K562 (cell line): ENCODE results near the gene LTBP1. TPM values are rescaled to one million over a fixed set of nuclear protein-coding genes. Genes with fewer than 3 reads are reported as not detected.

Source experiments
- ATAC-seq: fragments of 200-7000 bp; cut with Tn5 transposase; 3 replicates; pipeline ENCODE4 v1.9.1; 2020; ENCODE audit warnings: moderate library complexity
- BruUV-seq: library from RNA; stranded (reverse); fragments of 400-500 nt; replicated peaks from 2 replicates; lab custom pipeline; 2021; lab: Mats Ljungman, UMichigan
- CTCF ChIA-PET: fragments of 300-600 bp; formaldehyde crosslinking; extraction: SDS; loops from one replicate; lab custom pipeline; 2021; ENCODE audit warnings: low intra/inter-chr PET ratio; lab: Yijun Ruan, JAX
- POLR2A ChIA-PET: fragments of 300-600, 350-650 bp; sonication (Branson Sonifier 250); formaldehyde crosslinking; extraction: SDS; loops from one replicate; lab custom pipeline; 2021; ENCODE audit warnings: antibody characterized with exemption, inconsistent platforms; lab: Yijun Ruan, JAX
- DNase-seq, 4 experiments: peaks; one replicate each; pipeline versions ENCODE4 v3.0.0 to v3.0.0-alpha.2; 2011 to 2018; ENCODE audit warnings: low spot score in 3 of 4, mixed read lengths in 3 of 4; ENCODE audit errors: extremely low read depth in 1 of 4
- FAIRE-seq: peaks from 2 replicates; lab custom pipeline; 2011; peaks lifted over from hg19 to GRCh38; lab: Jason Lieb, UNC
- H2AFZ ChIP-seq: 2 replicates; pipeline ENCODE4 v1.6.0; 2011; ENCODE audit warnings: low read depth, low read length, control low read depth, inconsistent platforms
- H3K27ac ChIP-seq: fragments of 200-600 bp; 3 replicates; pipeline ENCODE4 v1.8.0; 2011; ENCODE audit warnings: low read depth, mild to moderate bottlenecking, control low read depth, inconsistent platforms, low read length, moderate library complexity, mixed read lengths; ENCODE audit errors: extremely low read depth
- H3K27me3 ChIP-seq, 2 experiments: fragments of 300-600 bp in 1 of 2; 2 replicates in 1 of 2; 3 replicates in 1 of 2; pipeline versions ENCODE4 v1.6.0 to v1.8.0; 2011; ENCODE audit warnings: inconsistent platforms in 2 of 2, low read length in 2 of 2, mild to moderate bottlenecking in 1 of 2, mixed read lengths in 1 of 2, moderate library complexity in 1 of 2; ENCODE audit not compliant: control insufficient read depth in 2 of 2, insufficient read depth in 2 of 2
- H3K36me3 ChIP-seq: fragments of 300-600 bp; 3 replicates; pipeline ENCODE4 v1.8.0; 2011; ENCODE audit warnings: mild to moderate bottlenecking, low read length, inconsistent platforms; ENCODE audit not compliant: control insufficient read depth, insufficient read depth
- H3K4me1 ChIP-seq, 2 experiments: fragments of 200-600 bp in 1 of 2; replicated peaks in 1 of 2; 2 replicates in 1 of 2; 3 replicates in 1 of 2; pipeline versions ENCODE4 v1.5.1 to v1.8.0; 2011; ENCODE audit warnings: inconsistent platforms in 2 of 2, low read length in 2 of 2, mild to moderate bottlenecking in 1 of 2, mixed read lengths in 1 of 2, moderate library complexity in 1 of 2; ENCODE audit not compliant: control insufficient read depth in 2 of 2, insufficient read depth in 2 of 2
- H3K4me2 ChIP-seq: 2 replicates; pipeline ENCODE4 v1.6.1; 2011; ENCODE audit warnings: low read length, control low read depth, inconsistent platforms, mixed read lengths; ENCODE audit not compliant: insufficient read depth
- H3K4me3 ChIP-seq: fragments of 200-600 bp; sonication (generic), shearing (Covaris generic); 2 replicates; pipeline ENCODE4 v1.5.1; 2016; ENCODE audit warnings: control low read depth, inconsistent platforms
- H3K79me2 ChIP-seq: fragments of 200-600 bp; 3 replicates; pipeline ENCODE4 v1.8.0; 2011; ENCODE audit warnings: low read length, inconsistent platforms; ENCODE audit not compliant: control insufficient read depth, insufficient read depth
- H3K9ac ChIP-seq, 2 experiments: 2 replicates each; pipeline versions ENCODE4 v1.6.0 to v1.6.1; 2011; ENCODE audit warnings: low read depth in 2 of 2, low read length in 2 of 2, control low read depth in 1 of 2, inconsistent platforms in 1 of 2, mild to moderate bottlenecking in 1 of 2, mixed read lengths in 1 of 2; ENCODE audit not compliant: insufficient read depth in 1 of 2
- H3K9me1 ChIP-seq: one replicate; pipeline ENCODE4 v1.6.0; 2011; ENCODE audit warnings: inconsistent platforms, mild to moderate bottlenecking, low read length, moderate library complexity; ENCODE audit not compliant: control insufficient read depth, insufficient read depth
- H3K9me3 ChIP-seq: replicated peaks from 2 replicates; pipeline ENCODE4 v1.5.1; 2011; ENCODE audit warnings: low read depth, low read length, inconsistent platforms; ENCODE audit not compliant: control insufficient read depth, insufficient read depth
- H4K20me1 ChIP-seq: replicated peaks from 2 replicates; pipeline ENCODE4 v1.6.1; 2011; ENCODE audit warnings: low read length, inconsistent platforms, mixed read lengths; ENCODE audit not compliant: control insufficient read depth, insufficient read depth
- CREB1 ChIP-seq, 2 experiments: sonication (generic) in 1 of 2; formaldehyde crosslinking in 1 of 2; IDR thresholded peaks; 2 replicates each; pipeline versions ENCODE4 v1.6.1 to v1.8.0; 2012 to 2022; ENCODE audit warnings: inconsistent platforms in 1 of 2, mild to moderate bottlenecking in 1 of 2, missing genetic modification reagents in 1 of 2, moderate library complexity in 1 of 2
- SNRNP70 ChIP-seq: fragments of 200-400 bp; formaldehyde crosslinking; optimal IDR thresholded peaks from 2 replicates; pipeline ENCODE3; 2017; ENCODE audit warnings: low read depth, low read length
- ZNF232 ChIP-seq: sonication (generic); formaldehyde crosslinking; IDR thresholded peaks from 2 replicates; pipeline ENCODE4 v1.8.0; 2022; ENCODE audit warnings: mild to moderate bottlenecking, missing genetic modification reagents
- WGBS: fragments of 100-300 bp; shearing (Covaris generic); methylation state at CpG from one replicate; pipeline ENCODE4 v1.1.6; 2016; ENCODE audit warnings: low coverage, mixed read lengths; ENCODE audit not compliant: insufficient coverage; ENCODE audit errors: missing lambda C conversion rate; 5-methylcytosine and 5-hydroxymethylcytosine counted together
- in situ Hi-C: fragments of 300-500 bp; cut with MboI; formaldehyde crosslinking; loops from 4 replicates; pipeline ENCODE4 v1.15.0; 2018; ENCODE audit warnings: inconsistent platforms, mixed read lengths
- intact Hi-C: fragments of 100-400 bp; cut with micrococcal nuclease; formaldehyde crosslinking; loops from 2 replicates; pipeline ENCODE4 v1.14.2; 2022
- polyA plus RNA-seq, 8 experiments: library from polyadenylated mRNA; depleted of rRNA in 4 of 8; stranded (reverse) in 5 of 8; unstranded in 3 of 8; fragments of >200 nt; fragmentation: Nextera tagmentation in 2 of 8; fragmentation: Illumina TruSeq in 1 of 8; extraction: Ambion mirVana in 2 of 8; extraction: Trizol in 1 of 8; gene quantifications; 2 replicates each; pipeline versions ENCODE4 v1.2.1 to v1.2.3, GENCODE V29; 2011 to 2014; ENCODE audit warnings: inconsistent platforms in 1 of 8, missing spikeins in 1 of 8
- total RNA-seq, 7 experiments: library from RNA; depleted of rRNA in 6 of 7; stranded (reverse); fragments of >200 nt in 6 of 7; fragmentation: Illumina TruSeq in 2 of 7; extraction: Trizol in 2 of 7; gene quantifications; 2 replicates each; pipeline versions ENCODE4 v1.2.1 to v1.2.3, GENCODE V29; 2011 to 2021; ENCODE audit warnings: low replicate concordance in 1 of 7
- TF ChIP-seq, protein P1 (sequence below): sonication (generic); formaldehyde crosslinking; IDR thresholded peaks from 2 replicates; pipeline ENCODE4 v1.8.0; 2023; ENCODE audit warnings: missing genetic modification reagents, mild to moderate bottlenecking, borderline replicate concordance

Gene LTBP1
- total and polyA plus RNA-seq, 9 of the 15 experiments (the other 6 are each of a cell fraction or from before 2014, with no cell fraction given), result 3.6 to 16.4 (median 8.5) TPM

- FAIRE-seq (no peak), DNase-seq (no peak), ATAC-seq (no peak)
- intact Hi-C loops (loop anchor here (10.0 kb wide), 1 partner anchor 142 kb away; no protein-coding TSS in a partner anchor), in situ Hi-C loops (no loop called here)
- no peak overlapping the region for H3K4me2 ChIP-seq
- ChIA-PET POLR2A (interaction anchor here (1.2 kb wide), 1 partner anchor 8 kb away, joined by 3 read pairs; no protein-coding TSS in a partner anchor), CTCF (no interaction called here)
- 13% methylated on average over 6 of the region's 6 CpGs for WGBS
- no peaks in the 10 kb centered on the region for H3K36me3 ChIP-seq
- H3K9ac ChIP-seq, result no peak overlapping the region
- peaks cover 0 to 2% of the 10 kb centered on the region in 2 experiments; a peak in 1 of 5 replicates for H3K4me1 ChIP-seq
- no TSS peak for BruUV-seq
- no peaks in the 10 kb centered on the region for H3K27me3 ChIP-seq
- no peak overlapping the region for H3K27ac ChIP-seq
- peak overlapping the region; percentile 47 for H2AFZ ChIP-seq
- H3K9me3 ChIP-seq, result no peaks in the 10 kb centered on the region
- H3K4me3 ChIP-seq, result no peak overlapping the region
- TF ChIP-seq, protein P1, sequence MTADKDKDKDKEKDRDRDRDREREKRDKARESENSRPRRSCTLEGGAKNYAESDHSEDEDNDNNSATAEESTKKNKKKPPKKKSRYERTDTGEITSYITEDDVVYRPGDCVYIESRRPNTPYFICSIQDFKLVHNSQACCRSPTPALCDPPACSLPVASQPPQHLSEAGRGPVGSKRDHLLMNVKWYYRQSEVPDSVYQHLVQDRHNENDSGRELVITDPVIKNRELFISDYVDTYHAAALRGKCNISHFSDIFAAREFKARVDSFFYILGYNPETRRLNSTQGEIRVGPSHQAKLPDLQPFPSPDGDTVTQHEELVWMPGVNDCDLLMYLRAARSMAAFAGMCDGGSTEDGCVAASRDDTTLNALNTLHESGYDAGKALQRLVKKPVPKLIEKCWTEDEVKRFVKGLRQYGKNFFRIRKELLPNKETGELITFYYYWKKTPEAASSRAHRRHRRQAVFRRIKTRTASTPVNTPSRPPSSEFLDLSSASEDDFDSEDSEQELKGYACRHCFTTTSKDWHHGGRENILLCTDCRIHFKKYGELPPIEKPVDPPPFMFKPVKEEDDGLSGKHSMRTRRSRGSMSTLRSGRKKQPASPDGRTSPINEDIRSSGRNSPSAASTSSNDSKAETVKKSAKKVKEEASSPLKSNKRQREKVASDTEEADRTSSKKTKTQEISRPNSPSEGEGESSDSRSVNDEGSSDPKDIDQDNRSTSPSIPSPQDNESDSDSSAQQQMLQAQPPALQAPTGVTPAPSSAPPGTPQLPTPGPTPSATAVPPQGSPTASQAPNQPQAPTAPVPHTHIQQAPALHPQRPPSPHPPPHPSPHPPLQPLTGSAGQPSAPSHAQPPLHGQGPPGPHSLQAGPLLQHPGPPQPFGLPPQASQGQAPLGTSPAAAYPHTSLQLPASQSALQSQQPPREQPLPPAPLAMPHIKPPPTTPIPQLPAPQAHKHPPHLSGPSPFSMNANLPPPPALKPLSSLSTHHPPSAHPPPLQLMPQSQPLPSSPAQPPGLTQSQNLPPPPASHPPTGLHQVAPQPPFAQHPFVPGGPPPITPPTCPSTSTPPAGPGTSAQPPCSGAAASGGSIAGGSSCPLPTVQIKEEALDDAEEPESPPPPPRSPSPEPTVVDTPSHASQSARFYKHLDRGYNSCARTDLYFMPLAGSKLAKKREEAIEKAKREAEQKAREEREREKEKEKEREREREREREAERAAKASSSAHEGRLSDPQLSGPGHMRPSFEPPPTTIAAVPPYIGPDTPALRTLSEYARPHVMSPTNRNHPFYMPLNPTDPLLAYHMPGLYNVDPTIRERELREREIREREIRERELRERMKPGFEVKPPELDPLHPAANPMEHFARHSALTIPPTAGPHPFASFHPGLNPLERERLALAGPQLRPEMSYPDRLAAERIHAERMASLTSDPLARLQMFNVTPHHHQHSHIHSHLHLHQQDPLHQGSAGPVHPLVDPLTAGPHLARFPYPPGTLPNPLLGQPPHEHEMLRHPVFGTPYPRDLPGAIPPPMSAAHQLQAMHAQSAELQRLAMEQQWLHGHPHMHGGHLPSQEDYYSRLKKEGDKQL (CRISPR knock-in tag), result no peak
- TF ChIP-seq CREB1 (IDR thresholded peaks at IDR 0.05), result 0 out of 2 replicates have a peak, but pooled peaks have one; percentile 28
- no peak for TF ChIP-seq CREB1 (CRISPR knock-in tag; IDR thresholded peaks at IDR 0.05)
- TF ChIP-seq ZNF232 (CRISPR knock-in tag), result no peak
- no peak for TF ChIP-seq SNRNP70
- H3K79me2 ChIP-seq, result no peaks in the 10 kb centered on the region
- no peaks in the 10 kb centered on the region for H3K9me1 ChIP-seq
- H4K20me1 ChIP-seq, result no peaks in the 10 kb centered on the region
Measured at GRCh38 chr2:33442528-33443079, 495.9 kb downstream of the LTBP1 start.
